Vagina (tissue), 2 donors: Measurements from ENCODE around the gene IQGAP3. TPM values are rescaled to one million over a fixed set of nuclear protein-coding genes. Genes with fewer than 3 reads are reported as not detected.

Experiments used
- DNase-seq, 2 donors: peaks; one replicate each; pipeline ENCODE4 v3.0.0-alpha.2; 2017; ENCODE audit errors: extremely low spot score in 2 of 2
- H3K27ac ChIP-seq: fragments of 200-600 bp; sonication (generic); one replicate; pipeline ENCODE4 v1.5.1; 2019
- H3K27me3 ChIP-seq: fragments of 200-600 bp; sonication (generic); one replicate; pipeline ENCODE4 v1.5.1; 2019
- H3K36me3 ChIP-seq, 2 donors: fragments of 200-600 bp; sonication (generic); one replicate each; pipeline ENCODE4 v1.5.1; 2017 to 2019
- H3K4me1 ChIP-seq: fragments of 200-600 bp; sonication (generic); one replicate; pipeline ENCODE4 v1.5.1; 2019
- H3K4me3 ChIP-seq, 2 donors: fragments of 200-600 bp; sonication (generic); 1 replicate in 1 of 2; 2 replicates in 1 of 2; pipeline ENCODE4 v1.5.1; 2016 to 2019
- H3K9me3 ChIP-seq: fragments of 200-600 bp; sonication (generic); one replicate; pipeline ENCODE4 v1.5.1; 2019
- POLR2A ChIP-seq, 2 donors: fragments of 450-650 bp; IDR thresholded peaks; one replicate each; pipeline ENCODE4 v1.6.1; 2017; ENCODE audit warnings: antibody characterized with exemption in 2 of 2, mild to moderate bottlenecking in 2 of 2, moderate library complexity in 2 of 2
- POLR2AphosphoS5 ChIP-seq, 2 donors: sonication (generic); formaldehyde crosslinking; IDR thresholded peaks; one replicate each; pipeline ENCODE4 v1.9.0; 2017; ENCODE audit warnings: antibody characterized with exemption in 2 of 2, mild to moderate bottlenecking in 2 of 2, low read depth in 1 of 2; ENCODE audit not compliant: insufficient read depth in 1 of 2
- intact Hi-C: fragments of 100-400 bp; cut with DNase I; formaldehyde crosslinking; loops from one replicate; pipeline ENCODE4 v1.15.1; 2023
- total RNA-seq: library from RNA; depleted of rRNA; stranded (reverse); fragments of >200 nt; gene quantifications from one replicate; pipeline ENCODE4 v1.2.3, GENCODE V29; 2016
- TF ChIP-seq, protein P1 (sequence below), 3 experiments: fragments of 450-650 bp in 2 of 3; fragments of 200-600 bp in 1 of 3; sonication (generic) in 1 of 3; IDR thresholded peaks; one replicate each; pipeline ENCODE4 v1.5.1; 2017 to 2019; ENCODE audit warnings: antibody characterized with exemption in 3 of 3, mild to moderate bottlenecking in 2 of 3, moderate library complexity in 2 of 3

The IQGAP3 gene
- total RNA-seq, 1 donor from 2014 or later: 2.9 TPM

GRCh38 chr1:156550346-156550745 is 22.0 kb downstream of the IQGAP3 start:
- intact Hi-C loops: no loop called here

GRCh38 chr1:156549831-156550230 is 22.5 kb downstream of the IQGAP3 start:
- intact Hi-C loops: no loop called here
- no peak overlapping the region for H3K4me3 ChIP-seq
- H3K27me3 ChIP-seq: no peaks in the 10 kb centered on the region
- no peaks in the 10 kb centered on the region for H3K9me3 ChIP-seq
- TF ChIP-seq POLR2AphosphoS5 (IDR thresholded peaks at IDR 0.05; ENCODE audit: insufficient read depth in 1 of 2, low read depth in 1 of 2) (no peak), POLR2A (IDR thresholded peaks at IDR 0.05) (no peak)
- TF ChIP-seq, protein P1, sequence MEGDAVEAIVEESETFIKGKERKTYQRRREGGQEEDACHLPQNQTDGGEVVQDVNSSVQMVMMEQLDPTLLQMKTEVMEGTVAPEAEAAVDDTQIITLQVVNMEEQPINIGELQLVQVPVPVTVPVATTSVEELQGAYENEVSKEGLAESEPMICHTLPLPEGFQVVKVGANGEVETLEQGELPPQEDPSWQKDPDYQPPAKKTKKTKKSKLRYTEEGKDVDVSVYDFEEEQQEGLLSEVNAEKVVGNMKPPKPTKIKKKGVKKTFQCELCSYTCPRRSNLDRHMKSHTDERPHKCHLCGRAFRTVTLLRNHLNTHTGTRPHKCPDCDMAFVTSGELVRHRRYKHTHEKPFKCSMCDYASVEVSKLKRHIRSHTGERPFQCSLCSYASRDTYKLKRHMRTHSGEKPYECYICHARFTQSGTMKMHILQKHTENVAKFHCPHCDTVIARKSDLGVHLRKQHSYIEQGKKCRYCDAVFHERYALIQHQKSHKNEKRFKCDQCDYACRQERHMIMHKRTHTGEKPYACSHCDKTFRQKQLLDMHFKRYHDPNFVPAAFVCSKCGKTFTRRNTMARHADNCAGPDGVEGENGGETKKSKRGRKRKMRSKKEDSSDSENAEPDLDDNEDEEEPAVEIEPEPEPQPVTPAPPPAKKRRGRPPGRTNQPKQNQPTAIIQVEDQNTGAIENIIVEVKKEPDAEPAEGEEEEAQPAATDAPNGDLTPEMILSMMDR (IDR thresholded peaks at IDR 0.05): no peak
- no peaks in the 10 kb centered on the region for H3K4me1 ChIP-seq
- no peak overlapping the region for H3K27ac ChIP-seq
- no peaks in the 10 kb centered on the region for H3K36me3 ChIP-seq
- no peak for DNase-seq

More at GRCh38 chr1:156550346-156550745, 22.0 kb downstream of the IQGAP3 start:
- no peak overlapping the region for H3K4me3 ChIP-seq
- DNase-seq: no peak
- H3K4me1 ChIP-seq: no peaks in the 10 kb centered on the region
- TF ChIP-seq POLR2AphosphoS5 (IDR thresholded peaks at IDR 0.05; ENCODE audit: insufficient read depth in 1 of 2, low read depth in 1 of 2) (no peak), POLR2A (IDR thresholded peaks at IDR 0.05) (no peak)
- TF ChIP-seq, protein P1 (IDR thresholded peaks at IDR 0.05): no peak
- H3K27ac ChIP-seq: no peak overlapping the region
- no peaks in the 10 kb centered on the region for H3K9me3 ChIP-seq
- H3K36me3 ChIP-seq: no peaks in the 10 kb centered on the region
- H3K27me3 ChIP-seq: no peaks in the 10 kb centered on the region

DNA sequence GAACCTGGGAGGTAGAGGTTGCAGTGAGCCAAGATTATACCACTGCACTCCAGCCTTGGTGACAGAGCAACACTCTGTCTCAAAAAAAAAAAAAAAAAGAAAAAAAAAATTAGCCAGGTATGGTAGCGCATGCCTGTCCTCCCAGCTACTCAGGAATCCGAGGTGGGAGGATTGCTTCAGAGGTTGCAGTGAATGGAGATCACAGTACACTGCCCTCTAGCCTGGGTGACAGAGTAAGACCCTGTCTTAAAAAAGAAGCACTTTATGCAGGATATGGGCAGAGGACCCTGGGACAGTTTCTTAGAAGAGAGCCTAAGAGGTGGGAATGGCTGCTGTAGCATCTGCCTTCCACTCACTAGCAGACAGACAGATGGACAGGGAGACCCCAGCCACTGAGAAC is 23.0 kb downstream of the IQGAP3 start:
- Histone ChIP-seq H3K27me3 (no peaks in the 10 kb centered on the region), H3K4me1 (no peaks in the 10 kb centered on the region), H3K9me3 (no peaks in the 10 kb centered on the region), H3K36me3 (no peaks in the 10 kb centered on the region), H3K27ac (no peak overlapping the region), H3K4me3 (no peak overlapping the region)
- no peak for TF ChIP-seq POLR2A (IDR thresholded peaks at IDR 0.05)
- no peak for TF ChIP-seq POLR2AphosphoS5 (IDR thresholded peaks at IDR 0.05; ENCODE audit: insufficient read depth in 1 of 2, low read depth in 1 of 2)
- TF ChIP-seq, protein P1 (IDR thresholded peaks at IDR 0.05): no peak
- DNase-seq: no peak
- intact Hi-C loops: no loop called here

DNA sequence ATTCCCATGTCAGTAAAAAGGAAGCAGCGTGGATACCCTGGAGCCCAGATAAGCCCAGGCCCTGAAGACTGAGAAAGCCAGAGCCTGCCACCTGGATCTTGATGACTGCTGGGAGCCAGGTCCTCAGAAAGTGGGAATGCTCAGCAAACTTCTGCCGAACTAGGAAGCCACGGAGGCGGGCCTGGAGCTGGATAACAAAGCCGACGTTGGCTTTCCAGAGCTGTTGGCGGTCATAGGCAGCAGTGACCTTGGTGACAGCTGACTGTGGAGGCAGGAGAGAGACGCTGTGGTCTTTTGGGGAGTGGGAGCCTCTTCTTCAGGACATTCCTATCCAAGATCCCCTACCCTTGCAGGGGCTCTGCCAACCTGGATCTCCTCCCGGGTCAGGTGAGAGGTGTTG is 24.4 kb downstream of the IQGAP3 start:
- TF ChIP-seq POLR2AphosphoS5 (IDR thresholded peaks at IDR 0.05; ENCODE audit: insufficient read depth in 1 of 2, low read depth in 1 of 2) (no peak), POLR2A (IDR thresholded peaks at IDR 0.05) (no peak)
- TF ChIP-seq, protein P1 (IDR thresholded peaks at IDR 0.05): no peak
- Histone ChIP-seq H3K9me3 (no peaks in the 10 kb centered on the region), H3K4me1 (no peaks in the 10 kb centered on the region), H3K4me3 (no peak overlapping the region), H3K36me3 (no peaks in the 10 kb centered on the region), H3K27ac (no peak overlapping the region), H3K27me3 (no peaks in the 10 kb centered on the region)
- no peak for DNase-seq
- intact Hi-C loops: no loop called here

- H3K4me3 ChIP-seq: no peak overlapping the region
- intact Hi-C loops: no loop called here
- no peak for DNase-seq
- no peaks in the 10 kb centered on the region for H3K9me3 ChIP-seq
- H3K27me3 ChIP-seq: no peaks in the 10 kb centered on the region
- no peaks in the 10 kb centered on the region for H3K4me1 ChIP-seq
- TF ChIP-seq POLR2AphosphoS5 (IDR thresholded peaks at IDR 0.05; ENCODE audit: insufficient read depth in 1 of 2, low read depth in 1 of 2) (no peak), POLR2A (IDR thresholded peaks at IDR 0.05) (no peak)
- TF ChIP-seq, protein P1 (IDR thresholded peaks at IDR 0.05): no peak
- H3K36me3 ChIP-seq: no peaks in the 10 kb centered on the region
- no peak overlapping the region for H3K27ac ChIP-seq
Measured at GRCh38 chr1:156547434-156547833, 24.9 kb downstream of the IQGAP3 start.
